ENCODE results near the gene CYTH3. TPM values are rescaled to one million over a fixed set of nuclear protein-coding genes. Genes with fewer than 3 reads are reported as not detected.

Gene CYTH3
- total and polyA plus RNA-seq, 8 donors = 3.4 to 12.5 (median 4.5) TPM

GRCh38 chr7:6188389-6188788, 84.0 kb downstream of the CYTH3 start:
- H3K4me1 ChIP-seq = no peaks in the 10 kb centered on the region
- no peak overlapping the region for H3K27ac ChIP-seq
- H3K4me3 ChIP-seq = no peak overlapping the region
- no peaks in the 10 kb centered on the region for H3K27me3 ChIP-seq
- no peak for DNase-seq
- WGBS, 2 donors = 87 to 89% methylated on average over 5 of the region's 5 CpGs
- intact Hi-C loops (cut with DNase I) = no loop called here
- FAIRE-seq = no peak
- no peaks in the 10 kb centered on the region for H3K36me3 ChIP-seq
- TF ChIP-seq CTCF (IDR thresholded peaks at IDR 0.05) = no peak
- ATAC-seq = no peak
- no peaks in the 10 kb centered on the region for H3K9me3 ChIP-seq

GRCh38 chr7:6186577-6186976, 85.8 kb downstream of the CYTH3 start:
- Histone ChIP-seq H3K4me1 (no peaks in the 10 kb centered on the region), H3K27ac (no peak overlapping the region), H3K4me3 (no peak overlapping the region), H3K9me3 (no peaks in the 10 kb centered on the region), H3K36me3 (no peaks in the 10 kb centered on the region), H3K27me3 (no peaks in the 10 kb centered on the region)
- DNase-seq = no peak
- intact Hi-C loops (cut with DNase I) = no loop called here
- ATAC-seq = no peak
- no peak for FAIRE-seq
- WGBS, 2 donors = 87% methylated on average over 11 of the region's 11 CpGs
- no peak for TF ChIP-seq CTCF (IDR thresholded peaks at IDR 0.05)

- Histone ChIP-seq H3K4me3 (no peak overlapping the region), H3K4me1 (peaks cover 10 to 12% (median 11%) of the 10 kb centered on the region in 3 donors), H3K27me3 (no peaks in the 10 kb centered on the region), H3K36me3 (no peaks in the 10 kb centered on the region), H3K27ac (no peak overlapping the region), H3K9me3 (no peaks in the 10 kb centered on the region)
- intact Hi-C loops (cut with DNase I) = no loop called here
- ATAC-seq (no peak), DNase-seq (no peak), FAIRE-seq (no peak)
- no peak for TF ChIP-seq CTCF (IDR thresholded peaks at IDR 0.05)
- WGBS, 2 donors = 91 to 92% methylated on average over 10 of the region's 10 CpGs
Measured at GRCh38 chr7:6182993-6183392, 89.4 kb downstream of the CYTH3 start.

- FAIRE-seq = no peak
- intact Hi-C loops (cut with DNase I) = no loop called here
- H3K4me1 ChIP-seq = peaks cover 11 to 14% (median 11%) of the 10 kb centered on the region in 3 donors
- no peak for ATAC-seq
- H3K27me3 ChIP-seq = no peaks in the 10 kb centered on the region
- no peak overlapping the region for H3K4me3 ChIP-seq
- no peaks in the 10 kb centered on the region for H3K36me3 ChIP-seq
- no peak overlapping the region for H3K27ac ChIP-seq
- TF ChIP-seq CTCF (IDR thresholded peaks at IDR 0.05) = no peak
- WGBS, 2 donors = 89 to 95% methylated on average over 1 of the region's 1 CpG
- H3K9me3 ChIP-seq = no peaks in the 10 kb centered on the region
- no peak for DNase-seq
Measured at GRCh38 chr7:6181136-6181535, 91.3 kb downstream of the CYTH3 start.

- Histone ChIP-seq H3K27me3 (no peaks in the 10 kb centered on the region), H3K4me3 (no peak overlapping the region), H3K9me3 (no peaks in the 10 kb centered on the region), H3K27ac (no peak overlapping the region), H3K36me3 (no peaks in the 10 kb centered on the region), H3K4me1 (peaks cover 11 to 14% (median 11%) of the 10 kb centered on the region in 3 donors)
- DNase-seq (no peak), ATAC-seq (no peak), FAIRE-seq (no peak)
- intact Hi-C loops (cut with DNase I) = no loop called here
- TF ChIP-seq CTCF (IDR thresholded peaks at IDR 0.05) = no peak
- WGBS, 2 donors = 91 to 94% methylated on average over 8 of the region's 8 CpGs
Measured at GRCh38 chr7:6180344-6180725, 92.1 kb downstream of the CYTH3 start.
